ENCODE results near the gene THEMIS2.
"Not testable (repeated sequence)": the region's sequence is repeated elsewhere in the genome, so short reads cannot be mapped to it uniquely, and the experiment has no call there.

The THEMIS2 gene

GRCh38 chr1:27863538-27863915 is 8.8 kb upstream of the THEMIS2 start:
- no peak for DNase-seq

- DNase-seq: no peak
Observed at GRCh38 chr1:27864264-27864895, 8.0 kb upstream of the THEMIS2 start.

- DNase-seq: no peak
Observed at GRCh38 chr1:27865821-27866220, 6.5 kb upstream of the THEMIS2 start.

GRCh38 chr1:27868556-27868931 is 3.8 kb upstream of the THEMIS2 start:
- DNase-seq: no peak

GRCh38 chr1:27868932-27869718 is 3.2 kb upstream of the THEMIS2 start:
- DNase-seq: no peak

- no peak for DNase-seq
Observed at GRCh38 chr1:27869719-27870085, 2.6 kb upstream of the THEMIS2 start.

GRCh38 chr1:27871076-27871475 is 1.3 kb upstream of the THEMIS2 start:
- not testable (repeated sequence) for DNase-seq

GRCh38 chr1:27872802-27873551 is 633 bp downstream of the THEMIS2 start:
- DNase-seq: no peak

- DNase-seq: no peak
Observed at GRCh38 chr1:27873671-27874384, 1.5 kb downstream of the THEMIS2 start.

GRCh38 chr1:27876341-27877114 is 4.2 kb downstream of the THEMIS2 start:
- DNase-seq: no peak

GRCh38 chr1:27877115-27877416 is 4.7 kb downstream of the THEMIS2 start:
- DNase-seq: no peak

GRCh38 chr1:27878039-27878438 is 5.7 kb downstream of the THEMIS2 start:
- DNase-seq: no peak

GRCh38 chr1:27878787-27879335 is 6.5 kb downstream of the THEMIS2 start:
- DNase-seq: no peak

GRCh38 chr1:27879374-27880082 is 7.2 kb downstream of the THEMIS2 start:
- no peak for DNase-seq

- DNase-seq: no peak
Observed at GRCh38 chr1:27882543-27882903, 10.2 kb downstream of the THEMIS2 start.

- DNase-seq: no peak
Observed at GRCh38 chr1:27883536-27883935, 11.2 kb downstream of the THEMIS2 start.

GRCh38 chr1:27884006-27884954 is 11.9 kb downstream of the THEMIS2 start:
- DNase-seq: no peak

GRCh38 chr1:27885114-27885528 is 12.8 kb downstream of the THEMIS2 start:
- DNase-seq: no peak

GRCh38 chr1:27885621-27886352 is 13.4 kb downstream of the THEMIS2 start:
- DNase-seq: no peak

- no peak for DNase-seq
Observed at GRCh38 chr1:27886353-27886679, 14.0 kb downstream of the THEMIS2 start.

All from GOT3 (cell line).